GM12878 (cell line): ENCODE results near the gene LRRK1. TPM values are rescaled to one million over a fixed set of nuclear protein-coding genes. Genes with fewer than 3 reads are reported as not detected.

Experiments used
- ATAC-seq: fragments of 200-7000 bp; cut with Tn5 transposase; 3 replicates; pipeline ENCODE4 v1.9.1; 2020; ENCODE audit warnings: mild to moderate bottlenecking, moderate library complexity
- BruUV-seq: library from RNA; stranded (reverse); fragments of 400-500 nt; replicated peaks from 2 replicates; lab custom pipeline; 2021; lab: Mats Ljungman, UMichigan
- CTCF ChIA-PET: fragments of 300-600 bp; sonication (Branson Sonifier 250); formaldehyde crosslinking; extraction: SDS; loops from one replicate; lab custom pipeline; 2021; ENCODE audit warnings: inconsistent platforms; lab: Yijun Ruan, JAX
- POLR2A ChIA-PET: fragments of 350-600 bp; formaldehyde crosslinking; extraction: SDS; loops from one replicate; lab custom pipeline; 2021; ENCODE audit warnings: inconsistent platforms; lab: Charles Lee
- RAD21 ChIA-PET: fragments of 300-600 bp; sonication (Branson Sonifier 250); formaldehyde crosslinking; loops from one replicate; lab custom pipeline; 2023; ENCODE audit warnings: antibody characterized with exemption; ENCODE audit not compliant: unreplicated experiment; lab: Charles Lee
- SMC1A ChIA-PET: fragments of 300-600 bp; sonication (Branson Sonifier 250); formaldehyde crosslinking; loops from one replicate; lab custom pipeline; 2023; ENCODE audit not compliant: unreplicated experiment, uncharacterized antibody; lab: Charles Lee
- DNase-seq: peaks from one replicate; pipeline ENCODE4 v3.0.0-alpha.2; 2011; ENCODE audit warnings: low read depth, low spot score
- FAIRE-seq: peaks from 3 replicates; lab custom pipeline; 2011; peaks lifted over from hg19 to GRCh38; lab: Jason Lieb, UNC
- H2AFZ ChIP-seq: 2 replicates; pipeline ENCODE4 v1.6.0; 2011; ENCODE audit warnings: low read depth, low read length, control low read depth; ENCODE audit not compliant: control insufficient read depth
- H3K27ac ChIP-seq: 2 replicates; pipeline ENCODE4 v1.5.1; 2011; ENCODE audit warnings: control low read depth; ENCODE audit not compliant: control insufficient read depth, insufficient read depth
- H3K27me3 ChIP-seq, 2 experiments: replicated peaks in 1 of 2; 2 replicates each; pipeline versions ENCODE4 v1.6.0 to v1.6.1; 2011; ENCODE audit warnings: low read length in 1 of 2; ENCODE audit not compliant: control insufficient read depth in 2 of 2, insufficient read depth in 2 of 2
- H3K36me3 ChIP-seq, 2 experiments: 2 replicates each; pipeline ENCODE4 v1.5.1; 2011; ENCODE audit warnings: low read length in 1 of 2; ENCODE audit not compliant: control insufficient read depth in 2 of 2, insufficient read depth in 2 of 2
- H3K4me1 ChIP-seq: 2 replicates; pipeline ENCODE4 v1.6.1; 2011; ENCODE audit warnings: mild to moderate bottlenecking, low read length, moderate library complexity, mixed read lengths; ENCODE audit not compliant: control insufficient read depth, insufficient read depth
- H3K4me2 ChIP-seq: 2 replicates; pipeline ENCODE4 v1.6.0; 2011; ENCODE audit warnings: control low read depth; ENCODE audit not compliant: control insufficient read depth, insufficient read depth
- H3K4me3 ChIP-seq: fragments of 200-600 bp; sonication (generic); 2 replicates; pipeline ENCODE4 v1.5.1; 2016
- H3K79me2 ChIP-seq: 2 replicates; pipeline ENCODE4 v1.6.0; 2011; ENCODE audit warnings: low read length; ENCODE audit not compliant: control insufficient read depth, insufficient read depth
- H3K9ac ChIP-seq: 2 replicates; pipeline ENCODE4 v1.8.0; 2011; ENCODE audit warnings: low read length, control low read depth, mixed read lengths; ENCODE audit not compliant: control insufficient read depth, insufficient read depth
- H3K9me3 ChIP-seq: replicated peaks from 3 replicates; pipeline ENCODE4 v1.5.1; 2011; ENCODE audit warnings: mild to moderate bottlenecking, low read length; ENCODE audit not compliant: control insufficient read depth, insufficient read depth
- H4K20me1 ChIP-seq: 2 replicates; pipeline ENCODE4 v1.6.0; 2011; ENCODE audit not compliant: control insufficient read depth, insufficient read depth
- BCL11A ChIP-seq: IDR thresholded peaks from 2 replicates; pipeline ENCODE4 v1.6.1; 2011; ENCODE audit warnings: low read depth, low read length
- ESRRA ChIP-seq: IDR thresholded peaks from 2 replicates; pipeline ENCODE4 v1.6.1; 2012; ENCODE audit warnings: mild to moderate bottlenecking, low read length, improper control_type of control experiment
- FOXK2 ChIP-seq: fragments of 450-650 bp; IDR thresholded peaks from 2 replicates; pipeline ENCODE4 v1.6.1; 2017; ENCODE audit warnings: mild to moderate bottlenecking, moderate library complexity
- GABPA ChIP-seq: IDR thresholded peaks from 2 replicates; pipeline ENCODE4 v1.6.1; 2014; ENCODE audit warnings: antibody characterized with exemption, low read depth, mild to moderate bottlenecking, inconsistent platforms
- HDGF ChIP-seq: fragments of 450-650 bp; IDR thresholded peaks from 2 replicates; pipeline ENCODE4 v1.6.1; 2016; ENCODE audit warnings: antibody characterized with exemption
- IRF4 ChIP-seq: IDR thresholded peaks from 2 replicates; pipeline ENCODE4 v1.6.1; 2011; ENCODE audit warnings: low read depth, low read length
- MEF2A ChIP-seq: IDR thresholded peaks from 2 replicates; pipeline ENCODE4 v1.6.1; 2011; ENCODE audit warnings: low read depth, mild to moderate bottlenecking, low read length, moderate library complexity; ENCODE audit not compliant: insufficient read depth
- NFYB ChIP-seq: IDR thresholded peaks from 2 replicates; pipeline ENCODE4 v1.6.1; 2011; ENCODE audit warnings: low read depth, mild to moderate bottlenecking, low read length, improper control_type of control experiment, moderate library complexity; ENCODE audit not compliant: insufficient read depth
- NR2C2 ChIP-seq: IDR thresholded peaks from 2 replicates; pipeline ENCODE4 v1.6.1; 2011; ENCODE audit warnings: borderline replicate concordance, low read depth; ENCODE audit not compliant: control insufficient read depth, insufficient read length
- SMARCA5 ChIP-seq: fragments of 450-650 bp; IDR thresholded peaks from 2 replicates; pipeline ENCODE4 v1.6.1; 2017; ENCODE audit warnings: mild to moderate bottlenecking
- SPI1 ChIP-seq: IDR thresholded peaks from 2 replicates; pipeline ENCODE4 v1.6.1; 2011; ENCODE audit warnings: low read depth, mild to moderate bottlenecking, low read length, moderate library complexity, borderline replicate concordance; ENCODE audit not compliant: insufficient read depth
- SRF ChIP-seq, 2 experiments: IDR thresholded peaks; 2 replicates each; pipeline ENCODE4 v1.6.1; 2011; ENCODE audit warnings: low read depth in 2 of 2, low read length in 2 of 2, mild to moderate bottlenecking in 1 of 2, moderate library complexity in 1 of 2
- ZBED1 ChIP-seq: IDR thresholded peaks from 2 replicates; pipeline ENCODE4 v1.6.1; 2016; ENCODE audit warnings: borderline replicate concordance
- WGBS: methylation state at CpG from one replicate; pipeline ENCODE4 v1.1.6; 2016; ENCODE audit warnings: low lambda C conversion rate; ENCODE audit not compliant: insufficient replicate concordance, insufficient coverage; ENCODE audit errors: missing lambda C conversion rate; 5-methylcytosine and 5-hydroxymethylcytosine counted together
- in situ Hi-C: fragments of 300-500 bp; cut with MboI; formaldehyde crosslinking; loops from 9 replicates; pipeline ENCODE4 v1.14.3; 2018; ENCODE audit warnings: mixed read lengths
- intact Hi-C: fragments of 100-400 bp; cut with micrococcal nuclease; formaldehyde crosslinking; loops from one replicate; pipeline ENCODE4 v1.14.2; 2022; ENCODE audit not compliant: unreplicated experiment
- polyA plus RNA-seq, 11 experiments: library from polyadenylated mRNA; depleted of rRNA in 4 of 11; unstranded in 6 of 11; stranded (reverse) in 5 of 11; fragments of >200 nt; fragmentation: Nextera tagmentation in 4 of 11; fragmentation: Illumina TruSeq in 1 of 11; extraction: Ambion mirVana in 4 of 11; extraction: Trizol in 1 of 11; gene quantifications; 1 replicate in 1 of 11; 2 replicates in 10 of 11; pipeline versions ENCODE4 v1.2.1 to v1.2.3, GENCODE V29; 2011 to 2016; ENCODE audit warnings: inconsistent platforms in 2 of 11, missing spikeins in 2 of 11, low read depth in 1 of 11
- total RNA-seq, 4 experiments: library from RNA; depleted of rRNA in 3 of 4; stranded (reverse); fragments of >200 nt in 3 of 4; fragmentation: Illumina TruSeq in 1 of 4; extraction: Trizol in 1 of 4; gene quantifications; 2 replicates each; pipeline versions ENCODE4 v1.2.1 to v1.2.3, GENCODE V29; 2013 to 2021
- TF ChIP-seq, protein P1 (sequence below): IDR thresholded peaks from 2 replicates; pipeline ENCODE4 v1.6.1; 2012; ENCODE audit warnings: low read depth, low read length, improper control_type of control experiment
- TF ChIP-seq, protein P2 (sequence below): IDR thresholded peaks from 2 replicates; pipeline ENCODE4 v1.6.1; 2012; ENCODE audit warnings: low read length, inconsistent platforms
- TF ChIP-seq, protein P3 (sequence below): IDR thresholded peaks from 2 replicates; pipeline ENCODE4 v1.6.1; 2012; ENCODE audit warnings: improper control_type of control experiment, low read depth, low read length; ENCODE audit not compliant: insufficient replicate concordance
- TF ChIP-seq, protein P4 (sequence below): fragments of 450-650 bp; conservative IDR thresholded peaks from 2 replicates; pipeline ENCODE4 v1.6.1; 2017; ENCODE audit warnings: mild to moderate bottlenecking, moderate library complexity

The LRRK1 gene
- total and polyA plus RNA-seq, 10 of the 15 experiments (the other 5 are each of a cell fraction or from before 2014, with no cell fraction given), result 2.2 to 58.3 (median 17.9) TPM

DNA sequence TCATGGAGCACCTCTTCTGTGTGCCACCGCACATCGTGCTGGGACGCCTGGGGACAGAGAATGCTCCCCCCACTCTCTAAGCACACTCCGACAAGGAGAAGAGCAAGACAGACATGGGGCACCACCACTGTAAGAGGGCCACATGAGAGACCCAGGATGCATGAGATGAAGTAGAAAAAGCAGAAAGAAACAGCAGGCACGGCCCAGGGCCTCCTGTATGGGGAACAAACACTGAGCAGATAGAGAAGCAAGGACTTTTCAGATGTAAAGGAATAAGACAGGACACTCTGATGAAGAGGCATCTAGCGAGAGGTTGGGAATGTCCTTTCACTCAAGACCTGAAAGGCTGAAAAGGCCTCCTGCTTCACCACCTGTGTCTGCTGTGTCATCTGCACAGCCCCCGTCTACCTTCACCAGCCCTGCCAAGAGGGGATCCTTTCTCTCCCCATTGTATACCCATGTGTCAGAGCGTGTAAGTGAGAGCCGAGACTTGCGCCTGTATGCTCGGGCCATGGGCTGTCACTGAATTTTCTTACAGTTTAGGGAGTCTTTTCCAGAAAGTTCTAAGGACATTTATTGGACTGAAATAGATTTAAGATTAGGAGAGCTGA lies 125.6 kb downstream of the LRRK1 start:
- no peaks in the 10 kb centered on the region for H3K79me2 ChIP-seq
- ChIA-PET CTCF (no interaction called here), RAD21 (no interaction called here), POLR2A (no interaction called here), SMC1A (no interaction called here)
- H3K9ac ChIP-seq, result no peak overlapping the region
- BruUV-seq, result no TSS peak
- H3K27me3 ChIP-seq, result no peaks in the 10 kb centered on the region
- ATAC-seq, result no peak
- H2AFZ ChIP-seq, result no peak overlapping the region
- H3K9me3 ChIP-seq, result no peaks in the 10 kb centered on the region
- intact Hi-C loops, result no loop called here
- no peaks in the 10 kb centered on the region for H3K4me1 ChIP-seq
- in situ Hi-C loops, result no loop called here
- WGBS, result 92% methylated on average over 11 of the region's 11 CpGs
- H3K36me3 ChIP-seq, result peaks cover 18 to 21% of the 10 kb centered on the region in 2 experiments
- H3K4me2 ChIP-seq, result no peak overlapping the region
- H3K4me3 ChIP-seq, result no peak overlapping the region
- FAIRE-seq, result no peak
- 0 out of 2 replicates have a peak, but pooled peaks cover 2% of the 10 kb centered on the region for H4K20me1 ChIP-seq
- DNase-seq, result no peak
- H3K27ac ChIP-seq, result no peak overlapping the region
- TF ChIP-seq NFYB (no peak), SRF (IDR thresholded peaks at IDR 0.05; ENCODE audit: low read depth in 2 of 2, low read length in 2 of 2) (no peak), HDGF (no peak), ESRRA (no peak), SMARCA5 (no peak), NR2C2 (no peak), ZBED1 (no peak), GABPA (no peak), BCL11A (no peak), MEF2A (no peak), SPI1 (no peak), FOXK2 (no peak), IRF4 (no peak)
- TF ChIP-seq, protein P1, sequence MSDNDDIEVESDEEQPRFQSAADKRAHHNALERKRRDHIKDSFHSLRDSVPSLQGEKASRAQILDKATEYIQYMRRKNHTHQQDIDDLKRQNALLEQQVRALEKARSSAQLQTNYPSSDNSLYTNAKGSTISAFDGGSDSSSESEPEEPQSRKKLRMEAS, result no peak
- TF ChIP-seq, protein P2, sequence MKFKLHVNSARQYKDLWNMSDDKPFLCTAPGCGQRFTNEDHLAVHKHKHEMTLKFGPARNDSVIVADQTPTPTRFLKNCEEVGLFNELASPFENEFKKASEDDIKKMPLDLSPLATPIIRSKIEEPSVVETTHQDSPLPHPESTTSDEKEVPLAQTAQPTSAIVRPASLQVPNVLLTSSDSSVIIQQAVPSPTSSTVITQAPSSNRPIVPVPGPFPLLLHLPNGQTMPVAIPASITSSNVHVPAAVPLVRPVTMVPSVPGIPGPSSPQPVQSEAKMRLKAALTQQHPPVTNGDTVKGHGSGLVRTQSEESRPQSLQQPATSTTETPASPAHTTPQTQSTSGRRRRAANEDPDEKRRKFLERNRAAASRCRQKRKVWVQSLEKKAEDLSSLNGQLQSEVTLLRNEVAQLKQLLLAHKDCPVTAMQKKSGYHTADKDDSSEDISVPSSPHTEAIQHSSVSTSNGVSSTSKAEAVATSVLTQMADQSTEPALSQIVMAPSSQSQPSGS, result no peak
- TF ChIP-seq, protein P3, sequence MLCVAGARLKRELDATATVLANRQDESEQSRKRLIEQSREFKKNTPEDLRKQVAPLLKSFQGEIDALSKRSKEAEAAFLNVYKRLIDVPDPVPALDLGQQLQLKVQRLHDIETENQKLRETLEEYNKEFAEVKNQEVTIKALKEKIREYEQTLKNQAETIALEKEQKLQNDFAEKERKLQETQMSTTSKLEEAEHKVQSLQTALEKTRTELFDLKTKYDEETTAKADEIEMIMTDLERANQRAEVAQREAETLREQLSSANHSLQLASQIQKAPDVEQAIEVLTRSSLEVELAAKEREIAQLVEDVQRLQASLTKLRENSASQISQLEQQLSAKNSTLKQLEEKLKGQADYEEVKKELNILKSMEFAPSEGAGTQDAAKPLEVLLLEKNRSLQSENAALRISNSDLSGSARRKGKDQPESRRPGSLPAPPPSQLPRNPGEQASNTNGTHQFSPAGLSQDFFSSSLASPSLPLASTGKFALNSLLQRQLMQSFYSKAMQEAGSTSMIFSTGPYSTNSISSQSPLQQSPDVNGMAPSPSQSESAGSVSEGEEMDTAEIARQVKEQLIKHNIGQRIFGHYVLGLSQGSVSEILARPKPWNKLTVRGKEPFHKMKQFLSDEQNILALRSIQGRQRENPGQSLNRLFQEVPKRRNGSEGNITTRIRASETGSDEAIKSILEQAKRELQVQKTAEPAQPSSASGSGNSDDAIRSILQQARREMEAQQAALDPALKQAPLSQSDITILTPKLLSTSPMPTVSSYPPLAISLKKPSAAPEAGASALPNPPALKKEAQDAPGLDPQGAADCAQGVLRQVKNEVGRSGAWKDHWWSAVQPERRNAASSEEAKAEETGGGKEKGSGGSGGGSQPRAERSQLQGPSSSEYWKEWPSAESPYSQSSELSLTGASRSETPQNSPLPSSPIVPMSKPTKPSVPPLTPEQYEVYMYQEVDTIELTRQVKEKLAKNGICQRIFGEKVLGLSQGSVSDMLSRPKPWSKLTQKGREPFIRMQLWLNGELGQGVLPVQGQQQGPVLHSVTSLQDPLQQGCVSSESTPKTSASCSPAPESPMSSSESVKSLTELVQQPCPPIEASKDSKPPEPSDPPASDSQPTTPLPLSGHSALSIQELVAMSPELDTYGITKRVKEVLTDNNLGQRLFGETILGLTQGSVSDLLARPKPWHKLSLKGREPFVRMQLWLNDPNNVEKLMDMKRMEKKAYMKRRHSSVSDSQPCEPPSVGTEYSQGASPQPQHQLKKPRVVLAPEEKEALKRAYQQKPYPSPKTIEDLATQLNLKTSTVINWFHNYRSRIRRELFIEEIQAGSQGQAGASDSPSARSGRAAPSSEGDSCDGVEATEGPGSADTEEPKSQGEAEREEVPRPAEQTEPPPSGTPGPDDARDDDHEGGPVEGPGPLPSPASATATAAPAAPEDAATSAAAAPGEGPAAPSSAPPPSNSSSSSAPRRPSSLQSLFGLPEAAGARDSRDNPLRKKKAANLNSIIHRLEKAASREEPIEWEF, result no peak
- TF ChIP-seq, protein P4, sequence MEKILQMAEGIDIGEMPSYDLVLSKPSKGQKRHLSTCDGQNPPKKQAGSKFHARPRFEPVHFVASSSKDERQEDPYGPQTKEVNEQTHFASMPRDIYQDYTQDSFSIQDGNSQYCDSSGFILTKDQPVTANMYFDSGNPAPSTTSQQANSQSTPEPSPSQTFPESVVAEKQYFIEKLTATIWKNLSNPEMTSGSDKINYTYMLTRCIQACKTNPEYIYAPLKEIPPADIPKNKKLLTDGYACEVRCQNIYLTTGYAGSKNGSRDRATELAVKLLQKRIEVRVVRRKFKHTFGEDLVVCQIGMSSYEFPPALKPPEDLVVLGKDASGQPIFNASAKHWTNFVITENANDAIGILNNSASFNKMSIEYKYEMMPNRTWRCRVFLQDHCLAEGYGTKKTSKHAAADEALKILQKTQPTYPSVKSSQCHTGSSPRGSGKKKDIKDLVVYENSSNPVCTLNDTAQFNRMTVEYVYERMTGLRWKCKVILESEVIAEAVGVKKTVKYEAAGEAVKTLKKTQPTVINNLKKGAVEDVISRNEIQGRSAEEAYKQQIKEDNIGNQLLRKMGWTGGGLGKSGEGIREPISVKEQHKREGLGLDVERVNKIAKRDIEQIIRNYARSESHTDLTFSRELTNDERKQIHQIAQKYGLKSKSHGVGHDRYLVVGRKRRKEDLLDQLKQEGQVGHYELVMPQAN, result no peak
